GM20000 (cell line): ENCODE measurements around the gene REG4.
A peak's percentile ranks its signal among the peaks of the same experiment; 100 is the strongest.
"Not testable (repeated sequence)": the region's sequence is repeated elsewhere in the genome, so short reads cannot be mapped to it uniquely, and the experiment has no call there.

Experiments
- DNase-seq: peaks from one replicate; pipeline ENCODE4 v3.0.0; 2012; ENCODE audit warnings: low spot score
- TF ChIP-seq, protein P1 (sequence below): IDR thresholded peaks from 2 replicates; pipeline ENCODE4 v1.5.1; 2012; ENCODE audit warnings: mild to moderate bottlenecking, control low read depth; ENCODE audit errors: extremely low read depth, missing control alignments

REG4 gene

GRCh38 chr1:119838236-119838635 is 27.0 kb upstream of the REG4 start:
- TF ChIP-seq, protein P1, sequence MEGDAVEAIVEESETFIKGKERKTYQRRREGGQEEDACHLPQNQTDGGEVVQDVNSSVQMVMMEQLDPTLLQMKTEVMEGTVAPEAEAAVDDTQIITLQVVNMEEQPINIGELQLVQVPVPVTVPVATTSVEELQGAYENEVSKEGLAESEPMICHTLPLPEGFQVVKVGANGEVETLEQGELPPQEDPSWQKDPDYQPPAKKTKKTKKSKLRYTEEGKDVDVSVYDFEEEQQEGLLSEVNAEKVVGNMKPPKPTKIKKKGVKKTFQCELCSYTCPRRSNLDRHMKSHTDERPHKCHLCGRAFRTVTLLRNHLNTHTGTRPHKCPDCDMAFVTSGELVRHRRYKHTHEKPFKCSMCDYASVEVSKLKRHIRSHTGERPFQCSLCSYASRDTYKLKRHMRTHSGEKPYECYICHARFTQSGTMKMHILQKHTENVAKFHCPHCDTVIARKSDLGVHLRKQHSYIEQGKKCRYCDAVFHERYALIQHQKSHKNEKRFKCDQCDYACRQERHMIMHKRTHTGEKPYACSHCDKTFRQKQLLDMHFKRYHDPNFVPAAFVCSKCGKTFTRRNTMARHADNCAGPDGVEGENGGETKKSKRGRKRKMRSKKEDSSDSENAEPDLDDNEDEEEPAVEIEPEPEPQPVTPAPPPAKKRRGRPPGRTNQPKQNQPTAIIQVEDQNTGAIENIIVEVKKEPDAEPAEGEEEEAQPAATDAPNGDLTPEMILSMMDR = no peak
- DNase-seq = no peak

DNA sequence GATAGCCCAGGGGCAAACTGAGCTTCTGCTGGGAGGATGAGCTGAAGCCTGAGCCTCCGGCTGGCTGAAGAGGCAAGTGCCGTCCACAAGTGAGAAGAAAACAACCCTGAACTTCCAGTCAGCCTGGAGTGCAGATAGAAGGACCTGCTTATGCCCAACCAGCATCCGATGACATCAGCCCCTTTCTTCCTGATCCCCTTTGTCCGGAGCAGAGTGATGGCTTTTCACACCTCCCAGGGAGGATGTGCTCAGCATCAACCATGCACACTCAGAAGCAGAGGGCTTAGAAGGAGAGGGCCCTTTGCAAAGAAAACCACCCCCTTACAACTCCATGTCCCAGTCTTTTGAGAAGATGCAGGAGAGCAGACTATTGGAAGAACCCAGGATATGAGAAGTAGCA is 23.7 kb upstream of the REG4 start:
- TF ChIP-seq, protein P1 = no peak
- DNase-seq = no peak

DNA sequence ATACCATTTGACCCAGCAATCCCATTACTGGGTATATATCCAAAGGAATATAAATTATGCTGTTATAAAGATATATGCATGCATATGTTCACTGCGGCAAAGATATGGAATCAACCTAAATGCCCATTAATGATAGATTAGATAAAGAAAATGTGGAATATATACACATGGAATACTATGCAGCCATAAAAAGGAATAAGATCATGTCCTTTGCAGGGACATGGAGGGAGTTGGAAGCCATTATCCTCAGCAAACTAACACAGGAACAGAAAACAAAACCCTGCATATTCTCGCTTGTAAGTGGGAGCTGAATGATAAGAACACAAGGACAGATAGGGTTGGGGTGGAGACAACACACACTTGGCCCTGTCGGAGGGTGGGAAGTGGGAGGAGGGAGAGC is 19.8 kb upstream of the REG4 start:
- no peak for DNase-seq
- TF ChIP-seq, protein P1 = no peak

DNA sequence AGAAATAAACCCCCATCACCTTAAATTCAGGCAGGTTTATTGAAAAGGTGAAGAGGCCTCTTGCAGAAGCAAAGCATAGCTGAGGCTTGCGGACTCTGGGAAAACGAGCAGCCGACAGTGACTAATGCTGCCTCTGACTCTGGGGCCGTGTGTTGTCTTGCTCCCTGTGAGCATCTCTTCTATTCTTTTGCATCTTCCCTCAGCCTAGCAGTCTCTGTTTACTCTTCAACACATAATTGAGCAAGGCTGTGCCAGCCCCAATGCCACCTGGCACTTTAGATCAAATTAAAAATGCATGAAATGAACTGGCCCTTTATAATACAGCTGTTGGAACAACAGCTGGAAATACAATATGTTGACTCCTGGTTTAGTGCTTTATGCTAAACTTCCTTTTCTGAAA is 18.4 kb upstream of the REG4 start:
- no peak for DNase-seq
- TF ChIP-seq, protein P1 = no peak

- DNase-seq = not testable (repeated sequence)
Observed at GRCh38 chr1:119829006-119829405, 17.7 kb upstream of the REG4 start.

GRCh38 chr1:119828266-119828665 is 17.0 kb upstream of the REG4 start:
- TF ChIP-seq, protein P1 = no peak
- DNase-seq = no peak

- TF ChIP-seq, protein P1 = no peak
- peak; percentile 13 for DNase-seq
Observed at GRCh38 chr1:119827010-119827409, 15.8 kb upstream of the REG4 start.

- TF ChIP-seq, protein P1 = no peak
- no peak for DNase-seq
Observed at GRCh38 chr1:119822406-119822805, 11.1 kb upstream of the REG4 start.
